GM23338 (cell line): ENCODE data around the gene COA8.

ENCODE experiments used
- CTCF ChIP-seq, 2 experiments: fragments of 200-600 bp in 1 of 2; sonication (generic) in 1 of 2; conservative IDR thresholded peaks; 2 replicates each; pipeline versions ENCODE4 v1.5.1 to v1.6.1; 2016 to 2017; ENCODE audit warnings: antibody characterized with exemption in 2 of 2, low read depth in 2 of 2, mild to moderate bottlenecking in 2 of 2, moderate library complexity in 1 of 2
- EZH2phosphoT487 ChIP-seq: fragments of 200-600 bp; sonication (generic); IDR thresholded peaks from one replicate; pipeline ENCODE4 v1.8.1; 2018; ENCODE audit warnings: antibody characterized with exemption; ENCODE audit not compliant: unreplicated experiment
- POLR2AphosphoS5 ChIP-seq: IDR thresholded peaks from 2 replicates; pipeline ENCODE4 v1.6.1; 2016; ENCODE audit warnings: antibody characterized with exemption, low read depth

GRCh38 chr14:103561381-103562178, 1.2 kb upstream of the COA8 start:
- TF ChIP-seq POLR2AphosphoS5 (no peak), EZH2phosphoT487 (no peak), CTCF (conservative IDR thresholded peaks at IDR 0.05; ENCODE audit: low read depth in 2 of 2) (no peak)
